Limb (tissue), 2 donors: ENCODE results near the gene PDLIM5.

Experiments
- DNase-seq, 2 donors: peaks; one replicate each; pipeline ENCODE4 v3.0.0-alpha.2; 2016; ENCODE audit errors: extremely low spot score in 2 of 2

Gene PDLIM5

DNA sequence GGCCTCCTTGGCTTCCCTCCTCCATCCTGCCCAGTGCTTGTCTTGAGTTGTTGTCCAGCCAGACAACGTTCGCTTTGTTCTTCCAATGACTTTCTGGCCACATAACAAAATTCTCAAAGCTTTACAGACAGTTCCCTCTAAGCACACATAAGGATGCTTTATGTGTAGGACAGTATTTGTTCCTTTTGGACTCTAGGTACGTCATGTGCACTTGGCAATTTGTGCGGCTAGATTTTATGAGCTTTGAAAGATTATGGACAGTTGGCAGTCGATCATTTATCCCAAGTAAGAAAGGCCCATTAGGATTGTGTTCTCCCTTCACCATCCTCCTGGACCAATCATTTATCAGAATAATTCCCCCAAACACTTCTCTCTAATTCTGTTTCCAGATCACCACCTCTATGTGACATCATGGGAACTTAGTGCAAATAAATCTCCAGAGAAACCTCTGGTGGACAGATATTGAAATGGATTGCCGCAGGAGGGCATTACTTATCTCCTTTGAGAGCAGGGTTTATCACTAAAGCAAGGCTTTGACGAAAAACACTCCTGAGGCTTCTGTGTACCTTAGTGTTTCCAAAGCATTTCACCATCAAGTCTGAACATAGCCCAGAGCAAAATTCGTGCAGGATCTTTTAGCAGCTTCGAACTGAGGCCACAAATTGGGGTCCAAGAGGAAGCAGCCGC lies 228.6 kb downstream of the PDLIM5 start:
- DNase-seq: no peak

DNA sequence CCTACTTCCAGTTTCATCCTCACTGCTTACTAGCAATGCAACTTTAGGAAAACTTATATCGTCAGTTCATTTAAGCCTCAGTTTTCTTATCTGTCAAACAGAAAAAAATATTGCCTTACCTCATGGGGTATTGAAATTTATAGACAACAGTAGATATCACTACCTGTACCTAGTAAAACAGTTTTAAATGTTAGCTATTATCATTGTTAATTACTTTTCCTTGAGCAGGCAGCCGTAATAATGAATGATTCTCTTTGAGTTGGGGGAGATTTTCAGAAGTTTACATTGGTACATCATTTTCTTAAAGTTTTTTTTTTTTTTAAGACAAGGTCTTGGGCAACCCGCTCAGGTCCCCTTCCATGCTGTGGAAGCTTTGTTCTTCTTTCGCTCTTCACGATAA lies 234.3 kb downstream of the PDLIM5 start:
- DNase-seq: no peak

DNA sequence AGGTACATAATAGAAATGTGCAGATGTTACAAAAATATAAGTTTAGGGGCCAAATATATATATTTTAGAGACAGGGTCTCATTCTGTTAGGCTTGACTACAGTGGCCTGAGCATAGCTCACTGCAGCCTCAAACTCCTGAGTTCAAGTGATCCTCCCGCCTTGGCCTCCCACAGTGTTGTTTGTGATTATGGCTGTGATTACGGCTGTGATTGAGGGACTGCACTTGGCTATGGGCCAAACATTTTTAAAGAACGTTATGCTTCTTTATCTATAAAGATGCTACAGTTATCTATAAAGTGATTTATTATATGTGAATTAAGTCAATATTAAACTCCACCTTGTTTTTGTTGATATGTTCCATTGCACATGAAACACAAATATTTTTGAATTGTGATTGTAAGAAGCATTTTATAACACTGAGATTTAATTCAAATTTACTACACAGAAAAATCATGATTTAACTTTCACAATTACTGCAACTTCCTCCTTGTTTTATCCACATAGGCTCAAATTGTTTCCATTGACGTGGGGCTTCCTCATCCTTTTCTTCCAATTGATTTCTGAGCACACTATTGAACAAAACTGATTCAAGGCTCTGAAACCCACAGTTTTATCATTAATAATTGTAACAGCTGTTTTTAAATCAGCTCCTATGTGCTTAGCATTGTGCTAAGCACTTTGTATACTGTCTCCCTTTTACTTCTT lies 237.6 kb downstream of the PDLIM5 start:
- no peak for DNase-seq

DNA sequence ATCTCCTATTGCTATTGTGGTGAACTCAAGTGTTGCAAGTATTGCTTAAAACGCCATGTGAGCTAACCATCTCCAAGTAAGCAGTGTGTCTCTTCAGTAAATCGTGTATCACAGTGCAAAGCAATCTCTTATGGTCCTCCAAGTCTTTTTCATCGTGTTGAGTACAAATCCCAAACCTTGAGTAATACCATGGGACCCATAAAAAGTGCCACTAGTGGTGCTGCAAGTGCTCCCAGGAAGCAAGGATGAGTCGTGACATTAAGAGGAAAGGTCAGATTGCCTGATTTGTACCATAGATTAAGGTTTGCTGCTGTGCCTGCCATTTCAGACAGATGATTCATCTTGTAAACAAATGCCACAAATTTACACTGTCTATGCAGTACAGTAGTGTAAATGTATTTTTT lies 239.1 kb downstream of the PDLIM5 start:
- no peak for DNase-seq

DNA sequence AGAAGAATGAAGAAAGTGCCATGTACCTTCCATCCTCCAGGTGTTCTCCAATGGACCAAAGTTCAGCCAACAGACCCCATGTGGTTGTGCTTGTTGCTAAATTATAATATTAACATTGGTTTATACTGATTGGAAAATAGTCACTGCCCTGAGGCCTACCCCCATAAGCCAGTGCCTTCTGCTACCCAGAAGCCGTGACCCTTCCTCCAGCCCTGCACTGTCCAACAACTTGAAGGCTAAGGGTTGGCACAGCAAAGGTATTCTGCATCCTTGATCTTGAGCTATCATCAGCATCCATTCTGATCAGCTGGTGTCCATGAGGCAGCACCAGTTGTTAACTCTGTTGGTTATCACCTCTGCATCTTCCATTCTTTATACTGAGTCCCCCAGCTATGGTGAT lies 239.8 kb downstream of the PDLIM5 start:
- DNase-seq: no peak

DNA sequence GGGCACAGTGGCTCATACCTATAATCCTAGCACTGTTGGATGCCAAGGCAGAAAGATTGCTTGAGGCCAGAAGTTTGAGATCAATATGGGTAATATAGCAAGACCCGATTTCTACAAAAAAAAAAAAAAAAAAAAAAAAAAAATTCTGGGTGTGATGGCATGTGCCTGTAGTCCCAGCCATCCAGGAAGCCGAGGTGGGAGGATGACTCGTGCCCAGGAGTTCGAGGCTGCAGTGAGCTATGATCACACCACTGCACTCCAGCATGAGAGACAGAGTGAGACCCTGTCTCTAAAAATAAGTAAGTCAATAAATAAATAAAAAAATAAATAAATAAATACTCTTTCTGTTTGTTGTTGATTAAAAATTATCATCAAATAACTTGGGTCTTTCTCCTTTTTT lies 243.6 kb downstream of the PDLIM5 start:
- DNase-seq: no peak

DNA sequence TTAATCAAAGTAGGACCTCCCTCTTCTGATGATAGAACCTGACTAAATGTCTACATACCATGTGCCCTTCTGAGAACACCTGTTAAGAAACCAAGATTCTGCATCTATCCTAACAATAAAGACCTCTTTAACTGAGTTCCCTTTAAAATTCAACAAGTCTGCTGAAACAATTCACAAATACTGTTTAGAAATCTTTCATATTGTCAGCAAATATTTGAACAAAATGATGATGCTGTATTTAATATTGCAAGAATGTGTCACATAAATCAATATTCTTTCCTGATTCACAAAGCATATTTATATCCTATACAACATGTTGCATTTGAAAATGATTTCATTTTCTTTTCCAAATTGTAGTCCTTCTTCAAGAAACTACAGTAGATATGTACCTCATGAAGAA lies 246.4 kb downstream of the PDLIM5 start:
- DNase-seq: no peak

DNA sequence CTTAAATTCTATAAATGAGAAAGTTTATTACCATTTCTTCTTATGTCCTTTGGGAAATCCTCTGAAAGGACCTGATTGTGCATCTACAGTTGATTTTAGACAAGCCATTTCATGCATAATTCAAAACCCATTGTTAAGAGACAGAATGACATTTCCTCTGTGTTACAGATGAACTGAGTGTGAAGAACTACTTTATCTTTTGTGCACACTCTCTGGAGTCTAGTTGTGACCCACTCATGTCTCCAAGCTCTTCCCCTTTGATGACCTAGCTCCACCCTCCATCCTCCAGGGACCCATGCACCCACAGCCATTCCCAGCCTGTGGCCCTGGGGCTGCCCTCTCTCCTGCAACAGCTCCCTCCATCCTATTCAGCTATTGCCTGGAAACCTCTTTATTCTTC lies 248.6 kb downstream of the PDLIM5 start:
- DNase-seq: no peak

DNA sequence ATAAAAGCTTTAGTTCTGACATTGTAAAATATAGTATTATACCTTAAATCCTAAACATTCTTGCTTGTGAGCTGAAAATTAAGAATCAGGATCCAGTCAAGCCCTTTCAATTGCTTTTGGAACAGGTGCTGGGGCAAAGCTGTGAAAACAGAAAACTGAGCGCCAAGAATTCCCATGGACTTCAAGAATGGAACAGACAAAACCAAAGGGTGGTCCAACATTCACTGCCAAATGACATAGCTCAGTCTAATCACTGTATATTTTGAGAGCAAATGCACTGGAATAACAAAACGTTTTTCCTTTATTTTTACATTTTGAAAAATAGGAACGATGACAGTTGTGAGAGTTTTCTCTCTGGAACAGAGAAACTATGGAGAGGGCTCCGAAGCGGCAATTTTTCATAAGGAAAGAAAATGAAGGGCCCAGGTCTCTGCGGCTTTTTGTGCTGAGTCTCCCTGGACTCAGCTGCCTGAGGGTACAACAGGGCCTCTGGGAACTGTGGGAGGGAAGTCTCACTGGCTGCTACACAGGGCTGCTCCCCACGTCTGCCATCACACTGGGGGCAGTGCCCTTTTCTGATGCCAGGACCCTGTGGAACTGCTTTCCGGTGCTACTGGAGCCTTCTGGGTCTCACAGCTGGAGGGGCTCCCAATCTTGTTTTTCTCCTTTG lies 250.0 kb downstream of the PDLIM5 start:
- no peak for DNase-seq

DNA sequence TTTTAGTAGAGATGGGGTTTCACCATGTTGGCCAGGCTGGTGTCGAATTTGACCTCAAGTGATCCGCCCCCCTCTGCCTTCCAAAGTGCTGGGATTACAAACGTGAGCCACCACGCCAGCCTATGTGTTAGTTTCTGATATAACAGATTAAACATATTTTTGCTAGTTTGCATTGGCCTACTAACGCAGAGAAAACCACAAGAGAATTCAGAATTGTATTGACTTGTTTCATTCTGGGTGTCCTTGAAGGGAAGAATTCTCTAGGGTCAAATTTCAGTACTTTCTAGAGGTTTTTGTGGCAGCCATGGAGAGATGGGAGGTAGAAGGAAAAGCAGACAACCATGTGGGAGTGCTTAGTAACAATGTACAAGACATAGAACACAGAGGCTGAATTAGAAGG lies 259.9 kb downstream of the PDLIM5 start:
- no peak for DNase-seq

DNA sequence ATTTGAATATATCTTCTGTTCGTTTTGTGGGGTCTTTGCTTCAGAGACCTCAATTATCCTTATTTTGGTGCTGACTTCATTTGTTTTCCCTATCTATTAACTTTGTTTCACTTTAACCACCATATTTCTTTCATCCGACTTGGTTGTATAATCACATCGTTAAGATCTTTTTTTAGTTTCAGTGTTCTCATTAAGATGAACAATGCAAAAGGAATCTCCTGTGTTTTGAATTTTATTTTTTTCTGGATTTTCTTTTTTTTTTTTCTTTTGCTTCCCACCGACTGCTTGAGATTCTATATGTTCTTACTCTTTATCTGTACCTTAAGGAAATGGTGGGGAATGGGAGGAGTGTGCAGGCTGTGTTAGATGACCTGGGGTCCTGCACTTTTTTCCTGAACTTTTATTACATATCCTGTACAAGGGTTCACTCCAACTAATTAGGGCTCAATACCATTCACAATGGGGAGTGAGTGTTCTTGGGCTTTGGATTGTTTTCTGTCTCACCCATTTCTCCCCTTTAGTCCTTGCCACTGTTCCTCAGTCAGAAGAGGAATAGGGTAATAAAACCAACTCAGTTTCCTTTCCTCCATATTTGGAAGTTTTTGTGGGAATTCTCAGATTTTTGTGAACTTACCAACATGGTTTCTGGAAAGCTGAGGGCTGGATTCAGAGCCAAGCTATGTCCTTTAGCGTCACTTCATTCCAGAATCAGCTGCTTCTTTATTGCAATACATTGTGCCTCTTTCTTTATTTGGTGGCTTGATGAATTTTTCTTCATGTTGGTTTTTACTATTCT lies 262.8 kb downstream of the PDLIM5 start:
- no peak for DNase-seq

DNA sequence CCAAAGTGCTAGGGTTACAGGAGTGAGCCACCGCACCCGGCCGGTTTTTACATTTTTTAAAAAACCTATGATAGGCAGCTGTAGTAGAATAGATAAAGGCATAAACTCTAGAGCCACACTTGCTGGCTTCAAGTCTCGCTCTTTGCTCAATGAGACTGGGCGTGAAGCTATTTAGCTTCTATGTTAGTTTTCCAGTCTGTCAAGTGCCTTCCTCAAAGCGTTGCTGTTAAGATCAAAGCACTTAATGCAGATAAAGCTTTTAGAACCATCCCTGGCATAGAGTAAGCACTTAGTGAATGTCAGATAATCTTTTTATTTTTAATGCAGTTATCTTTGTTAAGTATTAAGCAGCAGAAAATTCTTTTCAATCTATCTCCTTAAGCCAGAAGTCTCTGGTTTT lies 264.0 kb downstream of the PDLIM5 start:
- DNase-seq: no peak
